Measurements from ENCODE around the gene MEFV. TPM values are rescaled to one million over a fixed set of nuclear protein-coding genes. Genes with fewer than 3 reads are reported as not detected.

The MEFV gene
- total and polyA plus RNA-seq, 8 donors = 0.05 to 1.1 (median 0.23) TPM; not detected in 1

GRCh38 chr16:3268294-3268693 lies 11.9 kb upstream of the MEFV start:
- Histone ChIP-seq H3K4me1 (peaks cover 0 to 6% (median 3%) of the 10 kb centered on the region in 3 donors), H3K27me3 (no peaks in the 10 kb centered on the region), H3K36me3 (no peaks in the 10 kb centered on the region), H3K9me3 (no peaks in the 10 kb centered on the region), H3K27ac (no peak overlapping the region), H3K4me3 (no peak overlapping the region)
- TF ChIP-seq, protein P1, sequence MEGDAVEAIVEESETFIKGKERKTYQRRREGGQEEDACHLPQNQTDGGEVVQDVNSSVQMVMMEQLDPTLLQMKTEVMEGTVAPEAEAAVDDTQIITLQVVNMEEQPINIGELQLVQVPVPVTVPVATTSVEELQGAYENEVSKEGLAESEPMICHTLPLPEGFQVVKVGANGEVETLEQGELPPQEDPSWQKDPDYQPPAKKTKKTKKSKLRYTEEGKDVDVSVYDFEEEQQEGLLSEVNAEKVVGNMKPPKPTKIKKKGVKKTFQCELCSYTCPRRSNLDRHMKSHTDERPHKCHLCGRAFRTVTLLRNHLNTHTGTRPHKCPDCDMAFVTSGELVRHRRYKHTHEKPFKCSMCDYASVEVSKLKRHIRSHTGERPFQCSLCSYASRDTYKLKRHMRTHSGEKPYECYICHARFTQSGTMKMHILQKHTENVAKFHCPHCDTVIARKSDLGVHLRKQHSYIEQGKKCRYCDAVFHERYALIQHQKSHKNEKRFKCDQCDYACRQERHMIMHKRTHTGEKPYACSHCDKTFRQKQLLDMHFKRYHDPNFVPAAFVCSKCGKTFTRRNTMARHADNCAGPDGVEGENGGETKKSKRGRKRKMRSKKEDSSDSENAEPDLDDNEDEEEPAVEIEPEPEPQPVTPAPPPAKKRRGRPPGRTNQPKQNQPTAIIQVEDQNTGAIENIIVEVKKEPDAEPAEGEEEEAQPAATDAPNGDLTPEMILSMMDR (IDR thresholded peaks at IDR 0.05) = no peak
- DNase-seq (no peak), ATAC-seq (no peak), FAIRE-seq (no peak)
- 66 to 85% methylated on average over 1 of the region's 1 CpG for WGBS, 2 donors
- intact Hi-C loops (cut with DNase I) = no loop called here

DNA sequence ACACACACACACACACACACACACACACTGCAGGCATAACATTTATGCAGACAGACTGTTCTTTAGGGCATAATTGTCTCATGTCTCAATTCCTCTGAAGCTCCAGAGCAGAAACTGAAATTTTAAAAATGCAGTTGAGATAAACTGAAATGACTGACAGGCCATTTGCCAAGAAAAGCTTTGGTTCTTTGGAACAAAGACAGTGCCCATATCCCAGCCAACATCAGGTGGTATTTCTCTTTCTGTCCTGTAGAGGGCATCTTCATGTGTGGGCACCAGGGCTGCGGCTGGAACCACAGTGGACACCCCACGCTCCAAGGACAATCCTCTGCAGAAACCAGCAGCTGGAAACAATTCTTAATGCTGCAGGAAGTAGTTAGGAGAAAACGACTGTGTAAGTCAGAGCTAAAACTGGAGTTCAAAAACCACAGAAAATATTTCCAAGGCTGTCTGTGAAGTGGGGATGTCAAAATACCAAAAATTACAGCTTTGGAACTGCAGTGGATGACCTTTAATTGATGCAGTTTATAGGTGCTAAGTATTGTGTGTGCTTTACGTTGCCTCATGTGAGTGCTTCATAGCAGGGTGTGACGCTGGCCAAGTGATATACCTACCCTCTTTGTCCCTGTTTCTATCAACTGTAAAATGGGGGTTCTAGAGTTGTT lies 10.6 kb upstream of the MEFV start:
- intact Hi-C loops (cut with DNase I) = no loop called here
- Histone ChIP-seq H3K27ac (no peak overlapping the region), H3K36me3 (no peaks in the 10 kb centered on the region), H3K9me3 (no peaks in the 10 kb centered on the region), H3K4me3 (no peak overlapping the region), H3K4me1 (peaks cover 0 to 6% (median 3%) of the 10 kb centered on the region in 3 donors), H3K27me3 (no peaks in the 10 kb centered on the region)
- DNase-seq = peak in 1 of 6 donors; percentile 31
- no peak for FAIRE-seq
- TF ChIP-seq, protein P1 (IDR thresholded peaks at IDR 0.05) = peak in 3 of 4 donors; percentile 11 to 21 (median 21)
- ATAC-seq = no peak
- 65 to 82% methylated on average over 5 of the region's 5 CpGs for WGBS, 2 donors

DNA sequence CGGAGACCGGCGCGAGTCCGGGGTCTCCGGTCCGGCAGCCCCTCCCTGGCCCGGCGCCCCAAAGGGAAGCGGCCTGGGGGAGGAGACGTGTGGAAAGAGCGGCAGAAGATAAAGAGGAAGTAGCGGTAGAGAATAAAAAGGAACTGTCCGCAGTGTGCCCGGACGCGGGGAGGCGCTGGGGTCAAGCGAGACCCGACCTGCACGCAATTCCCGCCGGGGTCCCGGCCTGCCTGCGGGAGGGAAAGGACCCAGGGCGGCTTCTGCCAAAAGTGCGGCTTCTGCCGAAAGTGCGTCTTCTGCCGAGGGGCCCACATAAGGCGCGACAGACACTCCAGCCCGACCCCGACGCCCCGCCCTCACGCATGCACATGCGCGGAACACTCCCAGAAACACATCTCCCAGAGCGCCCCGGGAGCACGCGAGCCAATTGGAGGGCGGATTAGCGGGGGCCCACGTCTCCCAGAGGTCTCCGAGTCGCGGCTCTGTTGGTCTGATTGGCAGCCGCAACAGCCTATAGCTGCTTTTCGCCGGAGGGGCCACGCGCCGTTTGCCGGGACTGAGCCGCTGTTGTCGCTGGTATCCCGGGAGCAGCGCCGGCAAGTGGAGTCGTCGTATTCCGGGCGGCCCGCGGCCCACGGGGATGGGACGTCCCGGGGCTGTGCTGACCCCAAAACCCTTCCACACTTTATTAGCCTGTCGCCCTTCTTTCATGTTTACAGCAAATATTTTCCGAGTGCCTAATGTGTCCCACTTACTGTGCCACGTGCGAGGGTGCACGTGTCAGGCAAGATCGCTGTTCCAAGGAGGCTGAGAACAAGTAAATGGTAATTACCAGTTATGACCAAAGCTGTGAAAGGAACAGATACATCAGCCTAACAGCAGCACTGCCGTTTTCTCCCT lies 8.0 kb upstream of the MEFV start:
- Histone ChIP-seq H3K27ac (peak overlapping the region; percentile 89 to 97 (median 92)), H3K4me1 (peaks cover 0 to 6% (median 3%) of the 10 kb centered on the region in 3 donors), H3K4me3 (peak overlapping the region; percentile 65 to 85 (median 74)), H3K9me3 (no peaks in the 10 kb centered on the region), H3K36me3 (no peaks in the 10 kb centered on the region), H3K27me3 (no peaks in the 10 kb centered on the region)
- FAIRE-seq = no peak
- WGBS, 2 donors = 2% methylated on average over 77 of the region's 77 CpGs
- ATAC-seq = peak; percentile 94 to 96 (median 95)
- TF ChIP-seq, protein P1 (IDR thresholded peaks at IDR 0.05) = no peak
- DNase-seq = peak; percentile 92 to 98 (median 94)
- intact Hi-C loops (cut with DNase I) = no loop called here

GRCh38 chr16:3262517-3262916 lies 6.1 kb upstream of the MEFV start:
- intact Hi-C loops (cut with DNase I) = no loop called here
- ATAC-seq (no peak), FAIRE-seq (no peak), DNase-seq (no peak)
- Histone ChIP-seq H3K4me1 (peaks cover 0 to 6% (median 3%) of the 10 kb centered on the region in 3 donors), H3K36me3 (no peaks in the 10 kb centered on the region), H3K9me3 (no peaks in the 10 kb centered on the region), H3K27me3 (no peaks in the 10 kb centered on the region), H3K4me3 (no peak overlapping the region), H3K27ac (no peak overlapping the region)
- TF ChIP-seq, protein P1 (IDR thresholded peaks at IDR 0.05) = no peak
- 86 to 89% methylated on average over 4 of the region's 4 CpGs for WGBS, 2 donors
